ENCODE data around the gene ST8SIA4.

The ST8SIA4 gene

GRCh38 chr5:100896054-100896453 lies 7.0 kb downstream of the ST8SIA4 start:
- no peak for TF ChIP-seq ZNF274 (IDR thresholded peaks at IDR 0.05; ENCODE audit: low read depth, low read length)
- H3K4me3 ChIP-seq (ENCODE audit: low read length) = no peak overlapping the region

- H3K4me3 ChIP-seq (ENCODE audit: low read length) = peak overlapping the region; percentile 28; the same call in 1 of the 2 replicates
- no peak for TF ChIP-seq ZNF274 (IDR thresholded peaks at IDR 0.05; ENCODE audit: low read depth, low read length)
These were observed 12.5 kb downstream of the ST8SIA4 start for GRCh38 chr5:100890461-100891008.

GRCh38 chr5:100889896-100890295 lies 13.2 kb downstream of the ST8SIA4 start:
- no peak for TF ChIP-seq ZNF274 (IDR thresholded peaks at IDR 0.05; ENCODE audit: low read depth, low read length)
- peak overlapping the region; percentile 22; the same call in 1 of the 2 replicates for H3K4me3 ChIP-seq (ENCODE audit: low read length)

- H3K4me3 ChIP-seq (ENCODE audit: low read length) = no peak overlapping the region
These were observed 13.8 kb downstream of the ST8SIA4 start for GRCh38 chr5:100889165-100889743.

GRCh38 chr5:100877274-100877673 lies 25.8 kb downstream of the ST8SIA4 start:
- TF ChIP-seq ZNF274 (IDR thresholded peaks at IDR 0.05; ENCODE audit: low read depth, low read length) = no peak
- no peak overlapping the region for H3K4me3 ChIP-seq (ENCODE audit: low read length)

More at GRCh38 chr5:100889165-100889743, 13.8 kb downstream of the ST8SIA4 start:
- TF ChIP-seq ZNF274 (IDR thresholded peaks at IDR 0.05; ENCODE audit: low read depth, low read length) = no peak

GRCh38 chr5:100872408-100873190 lies 30.5 kb downstream of the ST8SIA4 start:
- H3K4me3 ChIP-seq (ENCODE audit: low read length) = no peak overlapping the region
- TF ChIP-seq ZNF274 (IDR thresholded peaks at IDR 0.05; ENCODE audit: low read depth, low read length) = no peak

GRCh38 chr5:100867039-100867562 lies 36.0 kb downstream of the ST8SIA4 start:
- no peak overlapping the region for H3K4me3 ChIP-seq (ENCODE audit: low read length)
- TF ChIP-seq ZNF274 (IDR thresholded peaks at IDR 0.05; ENCODE audit: low read depth, low read length) = no peak

- H3K4me3 ChIP-seq (ENCODE audit: low read length) = no peak overlapping the region
- no peak for TF ChIP-seq ZNF274 (IDR thresholded peaks at IDR 0.05; ENCODE audit: low read depth, low read length)
These were observed 38.2 kb downstream of the ST8SIA4 start for GRCh38 chr5:100864931-100865330.

GRCh38 chr5:100863739-100864138 lies 39.3 kb downstream of the ST8SIA4 start:
- TF ChIP-seq ZNF274 (IDR thresholded peaks at IDR 0.05; ENCODE audit: low read depth, low read length) = no peak
- H3K4me3 ChIP-seq (ENCODE audit: low read length) = no peak overlapping the region

- no peak overlapping the region for H3K4me3 ChIP-seq (ENCODE audit: low read length)
These were observed 41.9 kb downstream of the ST8SIA4 start for GRCh38 chr5:100861148-100861547.

GRCh38 chr5:100860407-100860806 lies 42.7 kb downstream of the ST8SIA4 start:
- TF ChIP-seq ZNF274 (IDR thresholded peaks at IDR 0.05; ENCODE audit: low read depth, low read length) = no peak
- H3K4me3 ChIP-seq (ENCODE audit: low read length) = no peak overlapping the region

More at GRCh38 chr5:100861148-100861547, 41.9 kb downstream of the ST8SIA4 start:
- no peak for TF ChIP-seq ZNF274 (IDR thresholded peaks at IDR 0.05; ENCODE audit: low read depth, low read length)

GRCh38 chr5:100858987-100859545 lies 44.0 kb downstream of the ST8SIA4 start:
- H3K4me3 ChIP-seq (ENCODE audit: low read length) = no peak overlapping the region
- TF ChIP-seq ZNF274 (IDR thresholded peaks at IDR 0.05; ENCODE audit: low read depth, low read length) = no peak

- no peak overlapping the region for H3K4me3 ChIP-seq (ENCODE audit: low read length)
- no peak for TF ChIP-seq ZNF274 (IDR thresholded peaks at IDR 0.05; ENCODE audit: low read depth, low read length)
These were observed 46.6 kb downstream of the ST8SIA4 start for GRCh38 chr5:100856462-100856861.

GRCh38 chr5:100855937-100856430 lies 47.1 kb downstream of the ST8SIA4 start:
- no peak overlapping the region for H3K4me3 ChIP-seq (ENCODE audit: low read length)
- TF ChIP-seq ZNF274 (IDR thresholded peaks at IDR 0.05; ENCODE audit: low read depth, low read length) = no peak

All from GM08714 (cell line).